CD4-positive, alpha-beta T cell treated with Interleukin-15 for 4 hours (primary cell): Measurements from ENCODE around the gene OXSR1.
"Not testable (repeated sequence)": the region's sequence is repeated elsewhere in the genome, so short reads cannot be mapped to it uniquely, and the experiment has no call there.

Experiments used
- DNase-seq: peaks from one replicate; pipeline ENCODE4 v3.0.0-alpha.2; 2020; ENCODE audit warnings: low spot score

The OXSR1 gene

DNA sequence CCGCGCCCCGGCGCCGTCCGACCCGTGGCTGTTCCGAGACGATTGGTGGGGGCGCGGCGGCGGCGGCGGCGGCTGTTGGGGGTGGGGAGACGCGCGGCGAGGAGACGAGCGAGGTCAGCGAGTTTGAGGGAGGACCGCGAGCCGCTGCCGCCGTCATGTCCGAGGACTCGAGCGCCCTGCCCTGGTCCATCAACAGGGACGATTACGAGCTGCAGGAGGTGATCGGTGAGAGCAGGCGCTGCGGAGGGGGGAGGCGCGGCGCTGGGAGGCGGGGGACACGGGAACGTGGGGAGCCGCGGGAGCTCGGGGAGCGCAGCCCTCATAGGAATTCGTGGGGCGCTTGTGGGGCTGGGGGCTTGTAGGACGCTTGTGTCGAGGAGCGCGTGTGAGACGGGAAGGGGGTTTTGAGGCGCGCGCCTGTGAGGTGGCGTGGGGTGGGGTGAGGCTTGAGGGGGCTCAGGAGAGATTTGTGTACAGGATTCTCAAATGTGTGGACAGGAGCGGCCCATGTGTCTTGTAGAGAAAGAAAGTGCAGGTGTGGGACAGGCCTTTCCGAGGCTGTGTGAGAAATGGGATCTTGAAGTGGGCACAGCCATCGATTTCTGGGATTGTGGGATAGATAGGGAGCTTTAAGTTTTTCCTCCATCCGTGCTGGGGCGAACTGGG lies 518 bp downstream of the OXSR1 start:
- no peak for DNase-seq

- no peak for DNase-seq
These were observed 2.3 kb downstream of the OXSR1 start for GRCh38 chr3:38167591-38167990.

- DNase-seq, result no peak
These were observed 3.1 kb downstream of the OXSR1 start for GRCh38 chr3:38168151-38169026.

GRCh38 chr3:38169027-38169317 lies 3.6 kb downstream of the OXSR1 start:
- DNase-seq, result no peak

DNA sequence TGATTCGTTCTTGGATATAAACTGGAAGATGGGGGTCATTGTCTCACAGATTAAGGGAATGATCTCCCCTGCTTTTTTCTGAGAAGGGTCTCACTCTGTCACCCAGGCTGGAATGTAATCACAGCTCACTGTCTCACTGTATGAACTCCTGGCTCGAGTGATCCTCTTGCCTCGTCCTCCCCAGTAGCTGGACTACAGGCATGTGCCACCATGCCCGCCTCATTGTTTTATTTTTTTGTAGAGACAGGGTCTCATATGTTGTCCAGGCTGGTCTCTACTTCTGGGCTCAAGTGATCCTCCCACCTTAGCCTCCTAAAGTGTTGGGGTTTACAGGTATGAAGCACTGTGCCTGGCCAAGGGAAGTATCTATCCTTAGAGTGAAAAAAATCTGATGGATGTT lies 5.4 kb downstream of the OXSR1 start:
- no peak for DNase-seq

- no peak for DNase-seq
These were observed 6.3 kb downstream of the OXSR1 start for GRCh38 chr3:38171622-38172021.

GRCh38 chr3:38173834-38174418 lies 8.6 kb downstream of the OXSR1 start:
- no peak for DNase-seq

- no peak for DNase-seq
These were observed 11.8 kb downstream of the OXSR1 start for GRCh38 chr3:38177181-38177580.

DNA sequence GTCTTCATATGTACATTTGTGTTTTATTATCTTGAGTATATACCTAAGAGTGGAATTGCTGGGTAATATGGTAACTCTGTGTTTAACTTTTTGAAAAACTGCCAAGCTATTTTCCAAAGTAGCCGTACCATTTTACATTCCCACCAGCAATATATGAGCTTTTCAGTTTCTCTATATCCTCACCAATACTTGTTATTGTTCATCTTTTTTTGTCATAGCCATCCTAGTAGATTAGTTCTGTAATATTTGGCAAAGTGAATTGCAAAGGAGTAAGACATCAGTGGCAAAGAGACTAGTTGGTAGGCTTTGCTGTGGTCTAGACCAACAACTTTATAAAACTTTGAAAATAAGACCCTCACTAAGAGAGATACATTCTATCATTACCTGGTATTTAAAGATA lies 21.4 kb downstream of the OXSR1 start:
- no peak for DNase-seq

GRCh38 chr3:38190481-38190881 lies 25.1 kb downstream of the OXSR1 start:
- no peak for DNase-seq

DNA sequence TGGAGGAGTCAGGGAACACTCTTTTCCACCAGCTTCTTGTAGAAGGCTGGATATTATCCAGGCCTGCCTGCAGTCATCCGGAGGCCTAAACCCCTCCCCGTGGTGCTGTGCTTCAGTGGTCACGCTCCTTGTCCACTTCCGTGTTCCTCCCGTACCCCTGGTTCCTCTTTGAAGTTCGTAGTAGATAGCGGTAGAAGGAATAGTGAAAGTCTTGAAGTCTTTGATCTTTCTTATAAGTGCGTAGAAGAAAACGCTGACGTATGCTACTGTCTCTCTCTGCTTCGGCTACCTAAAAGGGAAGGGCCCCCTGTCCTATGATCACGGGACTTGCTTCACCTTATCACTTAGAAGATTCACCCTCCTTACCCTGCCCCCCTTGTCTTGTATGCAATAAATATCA lies 37.6 kb downstream of the OXSR1 start:
- not testable (repeated sequence) for DNase-seq

GRCh38 chr3:38203690-38204089 lies 38.4 kb downstream of the OXSR1 start:
- DNase-seq, result no peak

GRCh38 chr3:38204599-38205471 lies 39.5 kb downstream of the OXSR1 start:
- DNase-seq, result no peak

GRCh38 chr3:38205472-38205805 lies 40.1 kb downstream of the OXSR1 start:
- no peak for DNase-seq

- DNase-seq, result no peak
These were observed 42.1 kb downstream of the OXSR1 start for GRCh38 chr3:38207254-38208003.

GRCh38 chr3:38210141-38210757 lies 44.9 kb downstream of the OXSR1 start:
- no peak for DNase-seq

- DNase-seq, result no peak
These were observed 46.8 kb downstream of the OXSR1 start for GRCh38 chr3:38212141-38212540.

GRCh38 chr3:38214560-38214959 lies 49.2 kb downstream of the OXSR1 start:
- no peak for DNase-seq

GRCh38 chr3:38219609-38220197 lies 54.4 kb downstream of the OXSR1 start:
- no peak for DNase-seq

DNA sequence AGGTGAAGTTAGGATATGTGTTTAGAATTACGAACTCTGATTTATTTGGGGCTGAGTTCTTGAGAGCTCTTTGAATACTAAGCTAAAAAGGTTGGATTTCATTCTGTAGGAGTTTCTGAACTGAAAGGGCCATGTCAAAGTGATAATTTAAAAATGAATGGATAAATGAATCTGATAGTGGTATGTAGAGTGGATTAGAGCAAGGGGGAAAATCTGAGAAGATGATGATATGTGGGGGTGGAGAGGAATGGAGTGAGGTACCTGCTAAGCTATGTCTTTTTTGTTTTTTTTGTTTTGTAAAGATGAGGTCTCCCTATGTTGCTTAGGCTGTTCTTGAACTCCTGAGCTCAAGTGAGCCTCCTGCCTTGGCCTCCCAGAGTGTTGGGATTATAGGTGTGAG lies 55.7 kb downstream of the OXSR1 start:
- DNase-seq, result no peak

- DNase-seq, result no peak
These were observed 56.8 kb downstream of the OXSR1 start for GRCh38 chr3:38222032-38222634.
